GM21423 (cell line): ENCODE measurements around the gene RFTN1.

Source experiments
- ATAC-seq: cut with Tn5 transposase; IDR thresholded peaks from one replicate; pipeline ENCODE4 v1.9.1; 2021; ENCODE audit warnings: mild to moderate bottlenecking, moderate library complexity; ENCODE audit not compliant: unreplicated experiment

Gene RFTN1

GRCh38 chr3:16508591-16508995, 4.9 kb downstream of the RFTN1 start:
- peak; percentile 5 for ATAC-seq

- ATAC-seq, result no peak
Measured at GRCh38 chr3:16508243-16508578, 5.3 kb downstream of the RFTN1 start.

- ATAC-seq, result no peak
Measured at GRCh38 chr3:16507578-16508242, 5.8 kb downstream of the RFTN1 start.

GRCh38 chr3:16506884-16507577, 6.5 kb downstream of the RFTN1 start:
- no peak for ATAC-seq

GRCh38 chr3:16506451-16506850, 7.0 kb downstream of the RFTN1 start:
- ATAC-seq, result no peak

- ATAC-seq, result no peak
Measured at GRCh38 chr3:16504692-16505091, 8.8 kb downstream of the RFTN1 start.

GRCh38 chr3:16504242-16504641, 9.3 kb downstream of the RFTN1 start:
- ATAC-seq, result peak; percentile 78

GRCh38 chr3:16503191-16503776, 10.2 kb downstream of the RFTN1 start:
- ATAC-seq, result no peak

GRCh38 chr3:16502347-16502908, 11.1 kb downstream of the RFTN1 start:
- ATAC-seq, result no peak

GRCh38 chr3:16501376-16501775, 12.1 kb downstream of the RFTN1 start:
- ATAC-seq, result no peak

GRCh38 chr3:16500911-16501310, 12.6 kb downstream of the RFTN1 start:
- ATAC-seq, result no peak

- no peak for ATAC-seq
Measured at GRCh38 chr3:16500093-16500492, 13.4 kb downstream of the RFTN1 start.

GRCh38 chr3:16499351-16499750, 14.1 kb downstream of the RFTN1 start:
- no peak for ATAC-seq

GRCh38 chr3:16498130-16498890, 15.2 kb downstream of the RFTN1 start:
- no peak for ATAC-seq

- ATAC-seq, result peak; percentile 52
Measured at GRCh38 chr3:16496408-16497222, 16.9 kb downstream of the RFTN1 start.

- peak; percentile 30 for ATAC-seq
Measured at GRCh38 chr3:16496008-16496407, 17.5 kb downstream of the RFTN1 start.

GRCh38 chr3:16494814-16495431, 18.6 kb downstream of the RFTN1 start:
- no peak for ATAC-seq

- no peak for ATAC-seq
Measured at GRCh38 chr3:16494094-16494493, 19.4 kb downstream of the RFTN1 start.

GRCh38 chr3:16490062-16490619, 23.4 kb downstream of the RFTN1 start:
- ATAC-seq, result no peak
